ENCODE results near the gene DUSP3.

- TF ChIP-seq MXI1 (IDR thresholded peaks at IDR 0.05; ENCODE audit: low read depth, low read length): no peak
- no peak for TF ChIP-seq EGR1 (IDR thresholded peaks at IDR 0.05; ENCODE audit: borderline replicate concordance in 1 of 2, low read depth in 2 of 2, low read length in 2 of 2)
- TF ChIP-seq CTCF (IDR thresholded peaks at IDR 0.05 in 2 of 3, conservative IDR thresholded peaks at IDR 0.05 in 1 of 3; ENCODE audit: control insufficient read depth in 2 of 3, extremely low read depth in 1 of 3, insufficient read depth in 1 of 3, low read depth in 3 of 3, low read length in 3 of 3): no peak
Observed at GRCh38 chr17:43722269-43722619, 56.5 kb downstream of the DUSP3 start.
